Immature natural killer cell (primary cell): ENCODE data around the gene KIDINS220. TPM values are rescaled to one million over a fixed set of nuclear protein-coding genes. Genes with fewer than 3 reads are reported as not detected.
A peak's percentile ranks its signal among the peaks of the same experiment; 100 is the strongest.

ENCODE experiments used
- DNase-seq, 3 donors: peaks; one replicate each; pipeline ENCODE4 v3.0.0; 2022; ENCODE audit warnings: mixed read lengths in 1 of 3
- H3K27ac Mint-ChIP-seq, 6 donors: one replicate each; pipeline ENCODE4 v1.8.0; 2020; ENCODE audit warnings: mixed read lengths in 6 of 6, mild to moderate bottlenecking in 5 of 6, inconsistent platforms in 4 of 6, moderate library complexity in 3 of 6
- H3K27me3 Mint-ChIP-seq, 3 donors: one replicate each; pipeline ENCODE4 v1.8.0; 2020 to 2021; ENCODE audit warnings: low read depth in 3 of 3, mild to moderate bottlenecking in 3 of 3, mixed read lengths in 3 of 3, moderate library complexity in 3 of 3, inconsistent platforms in 1 of 3
- H3K36me3 Mint-ChIP-seq, 3 donors: one replicate each; pipeline ENCODE4 v1.8.0; 2020; ENCODE audit warnings: mixed read lengths in 3 of 3, inconsistent platforms in 2 of 3, mild to moderate bottlenecking in 2 of 3
- H3K4me1 Mint-ChIP-seq, 2 donors: one replicate each; pipeline ENCODE4 v1.8.0; 2020; ENCODE audit warnings: inconsistent platforms in 2 of 2, mild to moderate bottlenecking in 2 of 2, mixed read lengths in 2 of 2, moderate library complexity in 1 of 2
- H3K4me3 Mint-ChIP-seq, 5 donors: one replicate each; pipeline ENCODE4 v1.8.0; 2020; ENCODE audit warnings: mild to moderate bottlenecking in 5 of 5, mixed read lengths in 5 of 5, inconsistent platforms in 3 of 5, moderate library complexity in 3 of 5
- H3K9me3 Mint-ChIP-seq, 6 donors: one replicate each; pipeline ENCODE4 v1.8.0; 2020; ENCODE audit warnings: mild to moderate bottlenecking in 6 of 6, mixed read lengths in 6 of 6, inconsistent platforms in 4 of 6, moderate library complexity in 3 of 6
- polyA plus RNA-seq, 3 donors: library from polyadenylated mRNA; unstranded; fragments of 300-500 nt; fragmentation: Illumina TruSeq; gene quantifications; one replicate each; pipeline ENCODE4 v1.2.3, GENCODE V29; 2021

KIDINS220 gene
- polyA plus RNA-seq, 3 donors from 2014 or later = 12.2 to 37.5 (median 21.2) TPM

GRCh38 chr2:8841932-8842331 lies 4.5 kb upstream of the KIDINS220 start:
- peaks cover 6 to 13% (median 6%) of the 10 kb centered on the region in 3 donors for H3K27me3 Mint-ChIP-seq
- no peak overlapping the region for H3K27ac Mint-ChIP-seq

DNA sequence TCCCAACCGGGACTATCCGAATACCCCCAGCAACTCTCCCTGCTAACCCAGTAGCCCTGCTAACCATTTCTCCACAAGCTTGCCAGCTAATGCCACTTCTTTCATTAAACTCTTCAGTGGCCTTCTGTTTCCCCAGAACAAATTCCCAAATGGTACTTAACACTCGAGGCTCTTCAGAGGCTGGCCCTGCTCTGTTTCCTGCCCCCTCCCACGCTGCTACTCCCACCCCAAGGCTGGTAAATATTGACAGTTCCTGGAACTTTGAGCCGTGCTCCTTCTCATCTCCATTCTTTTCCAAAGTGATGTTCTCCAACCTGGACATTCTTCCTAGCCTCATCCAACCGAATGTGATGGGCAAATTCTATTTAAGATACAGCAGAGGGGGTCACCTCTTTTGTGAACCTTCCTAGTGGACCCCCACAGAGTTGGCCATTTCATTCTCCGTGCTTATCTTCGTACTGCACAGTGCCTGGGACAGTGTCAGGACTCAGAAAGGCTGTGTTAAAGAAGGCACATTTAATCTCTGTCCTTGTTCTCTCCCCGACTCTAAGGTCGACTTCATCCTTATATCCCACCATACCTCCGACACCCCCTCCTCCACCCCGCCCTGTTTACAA lies 3.2 kb upstream of the KIDINS220 start:
- H3K27ac Mint-ChIP-seq = no peak overlapping the region
- no peak overlapping the region for H3K4me3 Mint-ChIP-seq
- H3K4me1 Mint-ChIP-seq = peaks cover 13 to 15% of the 10 kb centered on the region in 2 donors
- H3K27me3 Mint-ChIP-seq = peaks cover 2 to 8% (median 4%) of the 10 kb centered on the region in 3 donors
- peaks cover 0 to 2% (median 0%) of the 10 kb centered on the region in 6 donors for H3K9me3 Mint-ChIP-seq
- DNase-seq = no peak
- peaks cover 0 to 7% (median 0%) of the 10 kb centered on the region in 3 donors for H3K36me3 Mint-ChIP-seq

More at GRCh38 chr2:8841932-8842331, 4.5 kb upstream of the KIDINS220 start:
- Mint-ChIP-seq H3K9me3 (peaks cover 0 to 2% (median 0%) of the 10 kb centered on the region in 6 donors), H3K36me3 (peaks cover 0 to 7% (median 0%) of the 10 kb centered on the region in 3 donors), H3K4me3 (no peak overlapping the region), H3K4me1 (peaks cover 0 to 2% of the 10 kb centered on the region in 2 donors)
- no peak for DNase-seq

- peaks cover 0 to 2% (median 0%) of the 10 kb centered on the region in 6 donors for H3K9me3 Mint-ChIP-seq
- peak overlapping the region in 1 of 5 donors; percentile 40 for H3K4me3 Mint-ChIP-seq
- H3K36me3 Mint-ChIP-seq = peaks cover 0 to 3% (median 0%) of the 10 kb centered on the region in 3 donors
Measured at GRCh38 chr2:8839189-8839965, 2.0 kb upstream of the KIDINS220 start.

DNA sequence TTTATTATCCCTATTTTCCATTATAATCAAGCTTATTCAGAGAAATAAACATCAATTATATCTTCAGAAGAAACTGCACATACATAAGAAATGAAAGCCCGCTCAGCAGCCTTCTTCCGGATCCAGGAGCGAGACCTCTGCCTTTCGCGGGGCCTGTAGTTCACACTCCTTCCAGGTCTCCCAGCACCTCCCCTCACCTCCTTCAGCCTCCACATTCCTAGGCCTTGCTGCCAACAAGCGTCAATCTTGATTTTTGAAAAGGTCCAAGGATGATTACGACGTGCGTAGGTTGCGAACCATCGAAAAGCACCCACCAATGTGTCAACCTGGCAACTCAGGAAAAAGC lies 355 bp upstream of the KIDINS220 start:
- peak overlapping the region; percentile 97 to 100 (median 99) for H3K4me3 Mint-ChIP-seq
- H3K9me3 Mint-ChIP-seq = peaks cover 0 to 2% (median 0%) of the 10 kb centered on the region in 6 donors
- H3K27ac Mint-ChIP-seq = peak overlapping the region in 2 of 6 donors; percentile 47 to 92
- peaks cover 36 to 41% of the 10 kb centered on the region in 2 donors for H3K4me1 Mint-ChIP-seq
- no peaks in the 10 kb centered on the region for H3K36me3 Mint-ChIP-seq
- DNase-seq = no peak
- peaks cover 2 to 5% (median 4%) of the 10 kb centered on the region in 3 donors for H3K27me3 Mint-ChIP-seq

More at GRCh38 chr2:8839189-8839965, 2.0 kb upstream of the KIDINS220 start:
- H3K4me1 Mint-ChIP-seq = peaks cover 25 to 26% of the 10 kb centered on the region in 2 donors
- peaks cover 2 to 5% (median 4%) of the 10 kb centered on the region in 3 donors for H3K27me3 Mint-ChIP-seq
- no peak overlapping the region for H3K27ac Mint-ChIP-seq
- DNase-seq = no peak

DNA sequence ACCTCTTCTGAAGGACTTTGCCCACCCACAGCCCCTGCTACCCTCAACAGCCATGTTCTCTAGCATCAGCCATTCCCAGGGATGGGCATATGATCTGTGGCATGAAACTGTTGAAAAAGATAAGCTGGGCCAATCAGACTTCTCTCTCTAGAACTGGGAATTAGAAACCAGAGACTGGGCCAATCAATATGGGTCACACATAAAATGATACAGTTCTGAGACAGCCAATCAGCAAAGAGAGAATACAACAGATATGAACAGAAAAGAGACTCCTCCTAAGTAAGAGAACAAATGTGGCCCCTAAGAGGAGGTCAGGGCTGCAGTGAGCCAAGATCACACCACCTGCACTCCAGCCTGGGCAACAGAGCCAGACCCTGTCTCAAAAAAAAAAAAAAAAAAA lies 2.1 kb downstream of the KIDINS220 start:
- Mint-ChIP-seq H3K27ac (peak overlapping the region in 1 of 6 donors; percentile 9), H3K9me3 (peaks cover 0 to 2% (median 0%) of the 10 kb centered on the region in 6 donors), H3K4me1 (peaks cover 57 to 66% of the 10 kb centered on the region in 2 donors), H3K4me3 (peak overlapping the region; percentile 28 to 100 (median 89)), H3K27me3 (peaks cover 2 to 5% (median 4%) of the 10 kb centered on the region in 3 donors), H3K36me3 (no peaks in the 10 kb centered on the region)
- no peak for DNase-seq

GRCh38 chr2:8833853-8834252 lies 3.6 kb downstream of the KIDINS220 start:
- peak overlapping the region in 1 of 6 donors; percentile 62 for H3K27ac Mint-ChIP-seq
- peaks cover 66 to 80% of the 10 kb centered on the region in 2 donors for H3K4me1 Mint-ChIP-seq
- peaks cover 2 to 4% (median 3%) of the 10 kb centered on the region in 3 donors for H3K27me3 Mint-ChIP-seq
- no peak overlapping the region for H3K4me3 Mint-ChIP-seq
- DNase-seq = no peak
- H3K9me3 Mint-ChIP-seq = no peaks in the 10 kb centered on the region
- H3K36me3 Mint-ChIP-seq = no peaks in the 10 kb centered on the region

DNA sequence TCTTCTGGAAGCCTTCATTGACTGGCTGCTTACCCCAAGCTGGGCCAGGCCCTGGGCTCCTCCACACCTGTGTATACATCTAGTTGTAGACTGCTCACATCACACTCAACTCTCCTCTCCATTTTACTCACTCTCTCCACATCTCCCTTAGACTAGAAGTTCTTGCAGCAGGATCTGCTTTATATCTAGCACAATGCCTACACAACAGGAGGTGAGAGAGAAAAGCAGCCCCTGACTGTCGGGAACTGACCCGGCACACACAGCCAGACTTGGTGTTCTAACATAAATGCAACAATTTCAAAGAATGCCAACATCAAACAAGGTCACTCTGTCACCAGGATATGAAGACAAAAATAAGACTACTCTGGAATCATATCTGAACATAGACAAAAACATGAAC lies 5.9 kb downstream of the KIDINS220 start:
- Mint-ChIP-seq H3K36me3 (peaks cover 0 to 5% (median 0%) of the 10 kb centered on the region in 3 donors), H3K4me3 (no peak overlapping the region), H3K9me3 (no peaks in the 10 kb centered on the region), H3K4me1 (peaks cover 75 to 93% of the 10 kb centered on the region in 2 donors), H3K27ac (peak overlapping the region in 1 of 6 donors; percentile 18), H3K27me3 (no peaks in the 10 kb centered on the region)
- DNase-seq = no peak

GRCh38 chr2:8827729-8828128 lies 9.7 kb downstream of the KIDINS220 start:
- no peak overlapping the region for H3K4me3 Mint-ChIP-seq
- H3K36me3 Mint-ChIP-seq = peaks cover 4 to 9% (median 7%) of the 10 kb centered on the region in 3 donors
- no peak for DNase-seq
- no peaks in the 10 kb centered on the region for H3K9me3 Mint-ChIP-seq
- H3K27ac Mint-ChIP-seq = no peak overlapping the region
- no peaks in the 10 kb centered on the region for H3K27me3 Mint-ChIP-seq
- peaks cover 44 to 61% of the 10 kb centered on the region in 2 donors for H3K4me1 Mint-ChIP-seq

- no peak for DNase-seq
- H3K4me1 Mint-ChIP-seq = peaks cover 4 to 15% of the 10 kb centered on the region in 2 donors
- H3K9me3 Mint-ChIP-seq = no peaks in the 10 kb centered on the region
- H3K27ac Mint-ChIP-seq = no peak overlapping the region
- H3K36me3 Mint-ChIP-seq = peaks cover 8 to 30% (median 18%) of the 10 kb centered on the region in 3 donors
- H3K27me3 Mint-ChIP-seq = peaks cover 0 to 1% (median 0%) of the 10 kb centered on the region in 3 donors
- no peak overlapping the region for H3K4me3 Mint-ChIP-seq
Measured at GRCh38 chr2:8822218-8822617, 15.2 kb downstream of the KIDINS220 start.

- H3K4me3 Mint-ChIP-seq = no peak overlapping the region
- peaks cover 0 to 1% (median 0%) of the 10 kb centered on the region in 3 donors for H3K27me3 Mint-ChIP-seq
- H3K4me1 Mint-ChIP-seq = peaks cover 2 to 12% of the 10 kb centered on the region in 2 donors
- no peak for DNase-seq
- H3K36me3 Mint-ChIP-seq = peaks cover 12 to 34% (median 20%) of the 10 kb centered on the region in 3 donors
- no peak overlapping the region for H3K27ac Mint-ChIP-seq
- no peaks in the 10 kb centered on the region for H3K9me3 Mint-ChIP-seq
Measured at GRCh38 chr2:8821276-8822217, 15.9 kb downstream of the KIDINS220 start.

DNA sequence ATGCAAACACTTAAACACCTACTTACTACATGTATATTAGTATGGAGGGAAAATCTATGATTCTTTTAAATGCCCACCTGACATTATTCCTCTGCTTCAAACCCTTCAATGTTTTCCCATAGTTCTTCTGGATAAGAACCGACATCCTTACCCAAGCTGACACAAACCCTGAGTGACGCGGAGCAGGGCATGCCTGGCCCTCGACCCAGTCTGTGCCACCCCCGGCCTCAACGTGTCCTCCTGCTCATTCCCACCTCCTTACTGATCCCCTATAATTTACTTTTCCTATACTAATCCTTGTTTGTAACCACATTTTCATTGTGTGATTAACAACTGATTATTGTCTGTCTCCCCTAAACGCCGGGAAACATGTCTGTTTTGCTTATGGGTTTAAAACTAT lies 17.5 kb downstream of the KIDINS220 start:
- H3K27me3 Mint-ChIP-seq = peaks cover 0 to 1% (median 0%) of the 10 kb centered on the region in 3 donors
- peaks cover 2 to 11% of the 10 kb centered on the region in 2 donors for H3K4me1 Mint-ChIP-seq
- peaks cover 15 to 39% (median 21%) of the 10 kb centered on the region in 3 donors for H3K36me3 Mint-ChIP-seq
- H3K4me3 Mint-ChIP-seq = no peak overlapping the region
- H3K27ac Mint-ChIP-seq = no peak overlapping the region
- DNase-seq = no peak
- no peaks in the 10 kb centered on the region for H3K9me3 Mint-ChIP-seq

DNA sequence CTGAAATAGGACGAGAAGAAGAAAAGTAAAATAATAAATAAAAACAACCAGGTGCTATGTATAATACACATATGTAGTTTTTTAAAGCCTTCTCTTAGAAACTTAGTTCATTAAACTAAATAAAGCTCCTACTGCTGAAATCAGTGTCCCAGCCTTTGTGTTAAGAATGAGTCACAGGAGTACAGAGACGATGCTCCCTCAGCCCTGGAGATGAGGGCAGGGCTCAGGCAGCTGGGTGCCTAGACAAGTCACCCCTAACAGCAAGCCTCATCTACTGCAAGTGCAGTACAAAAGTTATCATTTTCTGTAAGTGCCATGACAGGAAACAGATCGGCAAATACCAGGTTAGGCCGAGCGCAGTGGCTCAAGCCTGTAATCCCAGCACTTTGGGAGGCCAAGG lies 18.2 kb downstream of the KIDINS220 start:
- Mint-ChIP-seq H3K27me3 (peaks cover 0 to 1% (median 0%) of the 10 kb centered on the region in 3 donors), H3K4me3 (no peak overlapping the region), H3K4me1 (peaks cover 2 to 9% of the 10 kb centered on the region in 2 donors), H3K36me3 (peaks cover 11 to 38% (median 18%) of the 10 kb centered on the region in 3 donors), H3K9me3 (no peaks in the 10 kb centered on the region), H3K27ac (no peak overlapping the region)
- no peak for DNase-seq

DNA sequence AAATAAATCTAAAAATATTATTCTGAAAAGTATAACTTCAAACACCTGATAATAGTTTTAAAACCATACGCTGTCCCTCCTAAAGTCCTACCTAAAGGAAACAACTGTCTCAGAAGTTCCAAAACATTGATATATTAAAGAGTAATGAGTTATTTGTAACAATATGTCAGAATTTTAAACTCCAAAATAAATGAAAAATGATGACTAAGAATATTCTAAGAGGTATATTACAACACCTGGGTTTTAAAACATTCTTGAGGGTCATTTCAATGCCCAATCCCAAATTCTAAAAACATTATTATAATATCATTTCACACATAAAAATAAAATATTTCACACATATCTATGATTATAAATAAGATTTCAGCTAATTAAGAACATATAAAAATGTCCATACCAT lies 20.2 kb downstream of the KIDINS220 start:
- no peaks in the 10 kb centered on the region for H3K9me3 Mint-ChIP-seq
- H3K27me3 Mint-ChIP-seq = peaks cover 0 to 1% (median 0%) of the 10 kb centered on the region in 3 donors
- DNase-seq = no peak
- H3K4me1 Mint-ChIP-seq = peaks cover 2 to 9% of the 10 kb centered on the region in 2 donors
- no peak overlapping the region for H3K4me3 Mint-ChIP-seq
- H3K36me3 Mint-ChIP-seq = peaks cover 13 to 42% (median 18%) of the 10 kb centered on the region in 3 donors
- H3K27ac Mint-ChIP-seq = no peak overlapping the region
